Ureter (tissue), 1 donor: ENCODE data around the gene DHH. TPM values are rescaled to one million over a fixed set of nuclear protein-coding genes. Genes with fewer than 3 reads are reported as not detected.
"Not testable (repeated sequence)": the region's sequence is repeated elsewhere in the genome, so short reads cannot be mapped to it uniquely, and the experiment has no call there.

Source experiments
- DNase-seq: peaks from one replicate; pipeline ENCODE4 v3.0.0-alpha.2; 2020; ENCODE audit warnings: low spot score
- total RNA-seq: library from RNA; stranded (reverse); gene quantifications from one replicate; pipeline ENCODE4 v1.2.4, GENCODE V29; 2023
- donor health status: DM: yes; HTN: yes; CAD: no.

The DHH gene
- total RNA-seq, 1 donor from 2014 or later = 0.70 TPM

GRCh38 chr12:49070971-49071370 lies 23.6 kb downstream of the DHH start:
- DNase-seq = no peak

GRCh38 chr12:49069507-49070346 lies 24.9 kb downstream of the DHH start, which contains the start of gene RHEBL1:
Gene RHEBL1 (minus strand): TSS chr12:49069979. CDS start chr12:49069785, 194 bp downstream.
- peak; percentile 98 for DNase-seq

DNA sequence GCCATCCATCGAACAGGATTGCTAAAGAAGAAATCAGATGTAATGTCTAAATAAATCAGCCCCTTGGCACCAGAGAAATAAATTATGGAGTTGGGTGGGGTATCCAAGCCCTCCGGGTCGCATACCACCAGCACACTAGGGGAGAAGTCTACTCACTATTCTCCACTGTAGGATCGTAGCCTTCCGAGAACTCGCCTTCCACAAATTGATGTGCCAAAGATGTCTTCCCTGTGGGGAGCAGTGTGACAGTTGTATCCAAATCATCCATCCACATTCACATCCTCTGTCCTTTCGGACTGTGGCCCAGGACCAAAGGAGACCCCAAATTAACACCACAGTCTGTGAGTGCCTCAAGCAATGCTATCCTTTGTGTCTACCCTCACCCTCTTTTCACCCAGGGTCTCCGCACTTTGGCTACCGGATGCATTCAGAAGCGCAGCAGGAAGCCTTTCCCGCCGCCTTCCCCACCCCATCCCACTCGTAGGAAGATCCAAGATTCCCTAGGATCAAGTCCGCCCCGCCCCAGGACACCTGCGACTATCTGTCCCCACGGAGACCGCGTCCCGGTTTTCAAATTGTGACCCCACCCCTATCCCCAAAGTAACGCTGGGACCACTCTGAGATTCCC lies 25.6 kb downstream of the DHH start:
- DNase-seq = no peak

DNA sequence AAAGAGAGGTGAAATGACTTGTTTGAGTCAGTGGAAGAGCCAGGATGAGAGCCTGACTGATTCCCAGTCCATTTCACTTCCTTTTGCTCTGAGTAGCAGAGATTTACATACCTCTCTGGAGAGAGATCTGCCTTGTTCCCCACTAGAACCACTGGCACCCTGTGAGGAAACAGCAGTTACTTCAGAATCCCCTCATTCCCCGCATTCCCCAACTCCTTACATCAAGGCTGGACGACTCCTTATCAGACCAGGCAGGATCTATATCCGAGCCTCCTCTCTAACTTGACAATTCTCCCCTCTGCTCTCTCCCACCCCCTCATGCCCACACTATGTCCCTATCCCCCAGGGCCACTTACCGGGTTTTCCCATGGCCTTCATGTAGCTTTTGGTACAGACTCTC lies 28.5 kb downstream of the DHH start:
- no peak for DNase-seq

DNA sequence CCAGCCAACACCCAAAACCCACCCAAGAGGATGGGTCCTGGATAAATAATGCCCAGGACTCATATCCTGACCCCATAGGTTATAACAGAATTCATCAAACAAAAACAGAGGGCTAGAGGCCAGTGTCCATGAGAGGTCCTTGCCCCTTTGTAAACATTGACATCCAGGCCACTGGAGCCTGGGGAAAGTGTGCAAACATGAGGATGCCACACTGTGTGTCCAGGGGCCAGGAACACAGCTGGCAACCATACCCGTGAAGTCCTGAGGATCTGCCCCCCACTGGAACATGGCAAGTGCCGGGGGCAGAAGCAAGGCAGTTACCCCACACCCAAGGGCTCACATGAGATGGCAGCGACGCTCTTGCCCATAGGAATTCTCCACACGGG lies 29.8 kb downstream of the DHH start:
- no peak for DNase-seq

GRCh38 chr12:49061916-49062315 lies 32.7 kb downstream of the DHH start:
- not testable (repeated sequence) for DNase-seq

GRCh38 chr12:49061157-49061650 lies 33.4 kb downstream of the DHH start:
- no peak for DNase-seq

DNA sequence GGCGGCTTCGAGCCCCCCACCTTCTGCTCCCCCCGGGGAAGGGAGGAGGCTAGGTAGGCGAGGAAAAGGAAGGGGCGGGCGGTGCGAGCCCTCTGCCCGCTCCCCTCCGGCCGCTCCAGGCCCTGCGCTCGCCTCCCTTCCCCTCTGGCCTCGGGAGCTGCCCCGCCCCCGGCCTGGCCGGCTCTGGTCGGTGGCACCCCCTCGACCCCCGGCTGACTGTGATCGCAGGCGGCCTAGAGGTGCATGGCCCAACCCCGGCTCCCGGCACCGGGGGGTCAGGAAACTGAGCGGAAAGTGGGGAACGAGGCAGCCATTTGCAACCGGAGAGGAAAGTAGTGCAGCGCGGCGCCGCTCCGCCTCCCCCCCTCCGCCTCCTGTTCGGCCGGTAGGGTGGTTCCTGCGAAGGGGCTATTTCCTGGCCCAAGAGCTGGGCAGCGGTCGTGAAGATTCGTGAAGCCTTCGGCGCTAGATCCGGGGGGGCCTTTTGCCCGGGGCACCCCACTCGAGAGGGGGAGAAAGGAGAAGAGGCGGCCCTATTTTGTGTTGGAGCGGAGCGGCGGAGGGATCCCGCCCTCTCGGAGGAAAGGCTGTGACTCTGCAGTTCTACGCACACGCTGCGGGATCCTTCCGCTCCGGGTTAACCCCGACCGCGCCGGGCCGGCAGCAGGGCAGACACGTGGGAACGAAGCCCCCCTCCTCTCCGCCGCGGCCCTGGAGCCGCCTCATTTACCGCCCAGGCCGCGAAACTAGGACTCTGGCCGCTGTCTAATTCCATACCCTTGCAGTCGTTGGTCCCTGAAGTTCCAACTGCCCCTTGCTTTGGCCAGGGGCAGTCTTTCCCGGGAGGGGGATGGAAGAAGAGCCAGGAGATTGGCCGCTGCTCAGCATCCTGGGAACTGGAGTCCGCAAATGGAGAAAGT lies 34.1 kb downstream of the DHH start, which contains the start of gene KMT2D:
Gene KMT2D, minus strand, starts transcription at position 558 of the 920 bp plus-strand sequence. CDS start 5,470 bp downstream, outside the sequence.
- DNase-seq = peak; percentile 92

- no peak for DNase-seq
Measured at GRCh38 chr12:49059299-49060171, 35.1 kb downstream of the DHH start.

DNA sequence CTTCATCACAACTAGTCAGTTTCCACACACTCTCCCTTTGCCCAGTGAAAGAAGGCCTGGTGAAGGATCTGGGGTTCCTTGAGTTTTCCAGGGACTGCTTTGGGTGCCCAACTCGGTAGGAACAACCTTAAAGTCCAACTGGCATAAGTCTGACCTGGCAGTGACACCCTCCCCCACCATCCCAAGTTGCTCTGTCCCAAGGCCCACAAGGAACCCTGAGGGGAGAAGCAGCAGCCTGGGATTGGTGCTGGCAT lies 35.6 kb downstream of the DHH start:
- no peak for DNase-seq

DNA sequence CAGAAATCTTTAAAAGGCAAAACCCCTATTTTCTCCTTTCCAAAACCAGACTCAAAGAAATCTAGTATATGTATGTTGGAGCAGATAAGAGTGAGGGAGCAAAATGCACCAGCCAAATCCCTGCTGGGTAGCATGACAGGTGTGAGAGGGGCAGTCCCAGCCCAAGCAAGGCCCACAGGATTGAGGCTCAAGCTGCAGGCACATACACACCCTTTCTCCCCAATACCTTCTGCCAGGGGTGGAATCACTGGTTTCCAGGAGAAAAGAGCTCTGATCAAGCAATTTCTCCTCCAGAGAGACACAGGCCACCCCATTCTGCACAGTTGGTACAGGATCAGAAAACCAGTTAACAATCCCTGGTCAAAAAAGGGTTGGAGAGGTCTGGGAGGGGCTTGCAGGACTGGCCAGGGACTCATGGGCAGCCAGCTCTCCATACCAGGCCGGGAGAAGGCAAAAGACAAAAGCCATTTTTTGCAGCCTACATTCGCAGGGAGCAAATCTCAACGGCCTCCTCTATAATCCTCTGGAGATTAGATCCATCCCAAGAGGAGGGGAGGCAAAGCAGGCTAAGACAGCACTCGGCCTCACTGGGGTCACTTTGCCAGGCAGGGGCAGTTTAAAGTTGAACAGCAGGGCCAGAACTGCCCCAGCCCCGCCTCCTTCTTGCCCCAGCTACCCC lies 36.1 kb downstream of the DHH start:
- no peak for DNase-seq

DNA sequence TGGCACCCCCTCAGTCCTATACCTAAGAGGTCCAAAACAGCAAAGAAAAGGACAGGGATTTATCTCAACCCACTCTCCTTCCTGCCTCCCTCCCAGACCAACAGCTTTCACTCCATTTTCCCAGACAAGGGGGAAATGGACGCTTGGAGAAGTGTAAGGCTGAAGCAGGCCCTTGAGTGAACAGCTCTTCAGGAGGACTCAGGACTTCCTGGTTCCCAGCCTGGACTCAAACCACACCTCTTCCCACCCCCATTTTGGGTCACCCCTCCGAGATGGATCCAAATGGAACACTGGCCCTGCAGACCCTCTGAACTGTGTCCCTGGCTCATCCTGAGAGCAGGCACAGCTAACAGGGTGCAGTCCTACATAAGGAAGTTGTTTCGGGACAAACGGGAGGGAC lies 36.7 kb downstream of the DHH start:
- no peak for DNase-seq

- DNase-seq = no peak
Measured at GRCh38 chr12:49055978-49056754, 38.4 kb downstream of the DHH start.

GRCh38 chr12:49055092-49055491 lies 39.5 kb downstream of the DHH start:
- DNase-seq = no peak

- DNase-seq = no peak
Measured at GRCh38 chr12:49054524-49054923, 40.1 kb downstream of the DHH start.

GRCh38 chr12:49054096-49054495 lies 40.5 kb downstream of the DHH start:
- DNase-seq = no peak

- no peak for DNase-seq
Measured at GRCh38 chr12:49052451-49053208, 42.0 kb downstream of the DHH start.

GRCh38 chr12:49051777-49052438 lies 42.7 kb downstream of the DHH start:
- no peak for DNase-seq
